Subcutaneous adipose tissue (tissue), 4 donors: ENCODE measurements around the gene NF2. TPM values are rescaled to one million over a fixed set of nuclear protein-coding genes. Genes with fewer than 3 reads are reported as not detected.

Experiments
- small RNA-seq: library from RNA; depleted of rRNA; stranded (forward); fragments of <200 nt; gene quantifications from one replicate; pipeline ENCODE3, GENCODE V24; 2016
- total RNA-seq, 4 donors: library from RNA; depleted of rRNA; stranded (reverse); fragments of >200 nt; gene quantifications; one replicate each; pipeline ENCODE4 v1.1.0, GENCODE V29; 2016
- TF ChIP-seq, protein P1 (sequence below): fragments of 450-650 bp; IDR thresholded peaks from one replicate; pipeline ENCODE4 v1.5.1; 2016; ENCODE audit warnings: low read depth, mild to moderate bottlenecking, control low read depth, antibody characterized with exemption, moderate library complexity

Gene NF2
- total RNA-seq, 4 donors from 2014 or later, result 18.9 to 28.6 (median 20.7) TPM

- TF ChIP-seq, protein P1, sequence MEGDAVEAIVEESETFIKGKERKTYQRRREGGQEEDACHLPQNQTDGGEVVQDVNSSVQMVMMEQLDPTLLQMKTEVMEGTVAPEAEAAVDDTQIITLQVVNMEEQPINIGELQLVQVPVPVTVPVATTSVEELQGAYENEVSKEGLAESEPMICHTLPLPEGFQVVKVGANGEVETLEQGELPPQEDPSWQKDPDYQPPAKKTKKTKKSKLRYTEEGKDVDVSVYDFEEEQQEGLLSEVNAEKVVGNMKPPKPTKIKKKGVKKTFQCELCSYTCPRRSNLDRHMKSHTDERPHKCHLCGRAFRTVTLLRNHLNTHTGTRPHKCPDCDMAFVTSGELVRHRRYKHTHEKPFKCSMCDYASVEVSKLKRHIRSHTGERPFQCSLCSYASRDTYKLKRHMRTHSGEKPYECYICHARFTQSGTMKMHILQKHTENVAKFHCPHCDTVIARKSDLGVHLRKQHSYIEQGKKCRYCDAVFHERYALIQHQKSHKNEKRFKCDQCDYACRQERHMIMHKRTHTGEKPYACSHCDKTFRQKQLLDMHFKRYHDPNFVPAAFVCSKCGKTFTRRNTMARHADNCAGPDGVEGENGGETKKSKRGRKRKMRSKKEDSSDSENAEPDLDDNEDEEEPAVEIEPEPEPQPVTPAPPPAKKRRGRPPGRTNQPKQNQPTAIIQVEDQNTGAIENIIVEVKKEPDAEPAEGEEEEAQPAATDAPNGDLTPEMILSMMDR, result no peak
These were observed 141.5 kb downstream of the NF2 start for GRCh38 chr22:29744902-29745301.

DNA sequence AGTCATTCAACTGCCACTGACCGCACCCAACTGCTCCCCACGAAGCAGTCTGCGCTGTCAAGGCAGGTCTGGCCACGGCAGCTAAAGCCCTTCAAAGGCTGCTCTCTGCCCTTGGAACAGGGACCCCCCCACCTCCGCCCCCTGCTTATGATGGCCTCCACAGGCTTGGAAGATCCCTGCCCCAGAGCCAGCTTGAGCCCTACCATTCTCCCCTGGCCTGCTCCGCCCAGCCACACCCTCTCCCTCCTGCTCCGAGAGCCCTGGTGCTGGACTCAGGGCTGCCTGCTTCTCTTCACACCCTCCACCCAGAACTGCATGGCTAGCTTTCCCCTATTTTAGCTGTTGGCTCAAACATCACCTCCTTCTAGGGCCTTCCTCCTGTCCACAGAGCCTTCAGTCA is 144.4 kb downstream of the NF2 start:
- TF ChIP-seq, protein P1, result no peak

Small RNA genes within 50 kb of the gene (small RNA-seq; reads per million reads assigned to genes)
- gene AC004882.2, result not detected

Other genes starting within 250 kb of the NF2 start
- gene AP1B1, start 215.1 kb upstream of the NF2 start, total RNA-seq, result 10 to 100 TPM; 49.7 to 81.1 (median 60.1) TPM
- gene RFPL1, start 165.1 kb upstream of the NF2 start, total RNA-seq, result not detected
- under 1 TPM; 0.19 to 0.66 (median 0.41) TPM for gene NEFH, start 123.4 kb upstream of the NF2 start, total RNA-seq
- 10 to 100 TPM; 26.9 to 55.8 (median 46.2) TPM for gene THOC5, start 49.9 kb upstream of the NF2 start, total RNA-seq
- gene NIPSNAP1, start 22.5 kb upstream of the NF2 start, total RNA-seq, result 10 to 100 TPM in 1 of 4 donors, 1 to 10 TPM in 3; 2.3 to 10.0 (median 6.4) TPM
- not detected for gene CABP7, start 116.4 kb downstream of the NF2 start, total RNA-seq
- 10 to 100 TPM; 12.1 to 23.8 (median 17.0) TPM for gene ZMAT5, start 163.4 kb downstream of the NF2 start, total RNA-seq
- gene UQCR10, start 163.7 kb downstream of the NF2 start, total RNA-seq, result 10 to 100 TPM; 45.1 to 83.5 (median 66.0) TPM
- gene ASCC2, start 234.6 kb downstream of the NF2 start, total RNA-seq, result 100 to 1,000 TPM in 1 of 4 donors, 10 to 100 TPM in 3; 37.7 to 113 (median 64.8) TPM